ENCODE data around the gene MTMR2.

Gene MTMR2

DNA sequence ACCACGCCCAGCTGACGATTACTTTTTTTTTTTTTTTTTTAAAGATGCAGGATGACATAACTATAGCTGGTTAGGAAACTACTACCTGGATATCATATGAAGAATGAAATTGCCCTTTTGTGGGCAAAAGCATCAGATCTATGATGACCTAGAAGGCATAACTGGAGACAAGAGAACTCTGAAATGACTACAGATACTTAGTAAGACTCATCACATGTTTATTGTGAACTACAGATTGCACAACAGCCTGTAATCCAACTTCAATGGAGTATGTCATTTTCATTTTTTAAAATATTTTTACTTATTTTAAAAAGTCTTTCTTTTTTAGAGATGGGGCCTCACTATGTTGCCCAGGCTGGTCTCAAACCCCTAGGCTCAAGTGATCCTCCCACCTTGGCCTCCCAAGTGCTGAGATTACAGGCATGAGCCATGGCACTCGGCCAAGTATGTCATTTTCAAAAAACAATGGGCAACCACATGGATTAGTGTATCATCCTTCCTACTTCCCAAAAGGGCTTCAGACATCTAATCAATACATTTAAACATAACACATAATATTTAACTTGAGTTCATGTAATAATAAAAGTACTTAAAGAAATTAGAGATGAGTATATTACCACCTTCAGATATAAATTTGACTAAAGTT lies 3.3 kb downstream of the MTMR2 start:
- no peak overlapping the region for H3K4me3 ChIP-seq (ENCODE audit: control insufficient read depth in 1 of 7, extremely low read depth in 1 of 7, insufficient read depth in 4 of 7, low read depth in 2 of 7, low read length in 6 of 7)
- no peaks in the 10 kb centered on the region for H3K27me3 ChIP-seq (replicated peaks in 2 of 5; ENCODE audit: control insufficient read depth in 4 of 5, insufficient read depth in 5 of 5, low read length in 4 of 5)
- ChIA-PET CTCF (no interaction called here), POLR2A (no interaction called here)
- peaks cover 13 to 27% (median 17%) of the 10 kb centered on the region in 4 experiments for H3K4me1 ChIP-seq (ENCODE audit: control extremely low read depth in 1 of 4, control insufficient read depth in 4 of 4, insufficient read depth in 4 of 4, low read length in 3 of 4)
- no peaks in the 10 kb centered on the region for H3K9me3 ChIP-seq (ENCODE audit: control extremely low read depth in 1 of 5, control insufficient read depth in 4 of 5, insufficient read depth in 2 of 5, low read depth in 1 of 5, low read length in 4 of 5)
- DNase-seq, result no peak
- no peaks in the 10 kb centered on the region for H3K36me3 ChIP-seq (ENCODE audit: control insufficient read depth in 4 of 4, insufficient read depth in 4 of 4, low read length in 3 of 4)
- no peak overlapping the region for H3K27ac ChIP-seq (ENCODE audit: insufficient read depth in 1 of 2, low read depth in 1 of 2, low read length in 2 of 2, poor library complexity in 1 of 2, severe bottlenecking in 2 of 2)
- no CpG with 5 or more reads among the region's 3 CpGs for WGBS (ENCODE audit: insufficient coverage)

GRCh38 chr11:95919514-95919913 lies 4.4 kb downstream of the MTMR2 start:
- POLR2A ChIA-PET, result no interaction called here

GRCh38 chr11:95918720-95919119 lies 5.2 kb downstream of the MTMR2 start:
- H3K4me3 ChIP-seq (ENCODE audit: control insufficient read depth in 1 of 7, extremely low read depth in 1 of 7, insufficient read depth in 4 of 7, low read depth in 2 of 7, low read length in 6 of 7), result no peak overlapping the region
- H3K4me1 ChIP-seq (ENCODE audit: control extremely low read depth in 1 of 4, control insufficient read depth in 4 of 4, insufficient read depth in 4 of 4, low read length in 3 of 4), result peaks cover 5 to 14% (median 8%) of the 10 kb centered on the region in 4 experiments
- POLR2A ChIA-PET, result no interaction called here
- no peaks in the 10 kb centered on the region for H3K27me3 ChIP-seq (replicated peaks in 2 of 5; ENCODE audit: control insufficient read depth in 4 of 5, insufficient read depth in 5 of 5, low read length in 4 of 5)
- H3K36me3 ChIP-seq (ENCODE audit: control insufficient read depth in 4 of 4, insufficient read depth in 4 of 4, low read length in 3 of 4), result no peaks in the 10 kb centered on the region
- H3K27ac ChIP-seq (ENCODE audit: insufficient read depth in 1 of 2, low read depth in 1 of 2, low read length in 2 of 2, poor library complexity in 1 of 2, severe bottlenecking in 2 of 2), result no peak overlapping the region
- CTCF ChIA-PET, result no interaction called here
- DNase-seq, result no peak
- 100% methylated on average over 3 of the region's 3 CpGs for WGBS (ENCODE audit: insufficient coverage)
- no peaks in the 10 kb centered on the region for H3K9me3 ChIP-seq (ENCODE audit: control extremely low read depth in 1 of 5, control insufficient read depth in 4 of 5, insufficient read depth in 2 of 5, low read depth in 1 of 5, low read length in 4 of 5)

More at GRCh38 chr11:95919514-95919913, 4.4 kb downstream of the MTMR2 start:
- Histone ChIP-seq H3K36me3 (ENCODE audit: control insufficient read depth in 4 of 4, insufficient read depth in 4 of 4, low read length in 3 of 4) (no peaks in the 10 kb centered on the region), H3K4me1 (ENCODE audit: control extremely low read depth in 1 of 4, control insufficient read depth in 4 of 4, insufficient read depth in 4 of 4, low read length in 3 of 4) (peaks cover 8 to 18% (median 11%) of the 10 kb centered on the region in 4 experiments), H3K27me3 (replicated peaks in 2 of 5; ENCODE audit: control insufficient read depth in 4 of 5, insufficient read depth in 5 of 5, low read length in 4 of 5) (no peaks in the 10 kb centered on the region), H3K4me3 (ENCODE audit: control insufficient read depth in 1 of 7, extremely low read depth in 1 of 7, insufficient read depth in 4 of 7, low read depth in 2 of 7, low read length in 6 of 7) (no peak overlapping the region), H3K27ac (ENCODE audit: insufficient read depth in 1 of 2, low read depth in 1 of 2, low read length in 2 of 2, poor library complexity in 1 of 2, severe bottlenecking in 2 of 2) (no peak overlapping the region), H3K9me3 (ENCODE audit: control extremely low read depth in 1 of 5, control insufficient read depth in 4 of 5, insufficient read depth in 2 of 5, low read depth in 1 of 5, low read length in 4 of 5) (no peaks in the 10 kb centered on the region)
- DNase-seq, result no peak
- WGBS (ENCODE audit: insufficient coverage), result no CpG with 5 or more reads among the region's 3 CpGs
- CTCF ChIA-PET, result no interaction called here

GRCh38 chr11:95918056-95918455 lies 5.9 kb downstream of the MTMR2 start:
- Histone ChIP-seq H3K27ac (ENCODE audit: insufficient read depth in 1 of 2, low read depth in 1 of 2, low read length in 2 of 2, poor library complexity in 1 of 2, severe bottlenecking in 2 of 2) (no peak overlapping the region), H3K4me1 (ENCODE audit: control extremely low read depth in 1 of 4, control insufficient read depth in 4 of 4, insufficient read depth in 4 of 4, low read length in 3 of 4) (peaks cover 5 to 13% (median 7%) of the 10 kb centered on the region in 4 experiments), H3K9me3 (ENCODE audit: control extremely low read depth in 1 of 5, control insufficient read depth in 4 of 5, insufficient read depth in 2 of 5, low read depth in 1 of 5, low read length in 4 of 5) (no peaks in the 10 kb centered on the region), H3K27me3 (replicated peaks in 2 of 5; ENCODE audit: control insufficient read depth in 4 of 5, insufficient read depth in 5 of 5, low read length in 4 of 5) (no peaks in the 10 kb centered on the region), H3K4me3 (ENCODE audit: control insufficient read depth in 1 of 7, extremely low read depth in 1 of 7, insufficient read depth in 4 of 7, low read depth in 2 of 7, low read length in 6 of 7) (no peak overlapping the region), H3K36me3 (ENCODE audit: control insufficient read depth in 4 of 4, insufficient read depth in 4 of 4, low read length in 3 of 4) (no peaks in the 10 kb centered on the region)
- POLR2A ChIA-PET, result no interaction called here
- CTCF ChIA-PET, result no interaction called here
- 100% methylated on average over 1 of the region's 2 CpGs for WGBS (ENCODE audit: insufficient coverage)
- no peak for DNase-seq

DNA sequence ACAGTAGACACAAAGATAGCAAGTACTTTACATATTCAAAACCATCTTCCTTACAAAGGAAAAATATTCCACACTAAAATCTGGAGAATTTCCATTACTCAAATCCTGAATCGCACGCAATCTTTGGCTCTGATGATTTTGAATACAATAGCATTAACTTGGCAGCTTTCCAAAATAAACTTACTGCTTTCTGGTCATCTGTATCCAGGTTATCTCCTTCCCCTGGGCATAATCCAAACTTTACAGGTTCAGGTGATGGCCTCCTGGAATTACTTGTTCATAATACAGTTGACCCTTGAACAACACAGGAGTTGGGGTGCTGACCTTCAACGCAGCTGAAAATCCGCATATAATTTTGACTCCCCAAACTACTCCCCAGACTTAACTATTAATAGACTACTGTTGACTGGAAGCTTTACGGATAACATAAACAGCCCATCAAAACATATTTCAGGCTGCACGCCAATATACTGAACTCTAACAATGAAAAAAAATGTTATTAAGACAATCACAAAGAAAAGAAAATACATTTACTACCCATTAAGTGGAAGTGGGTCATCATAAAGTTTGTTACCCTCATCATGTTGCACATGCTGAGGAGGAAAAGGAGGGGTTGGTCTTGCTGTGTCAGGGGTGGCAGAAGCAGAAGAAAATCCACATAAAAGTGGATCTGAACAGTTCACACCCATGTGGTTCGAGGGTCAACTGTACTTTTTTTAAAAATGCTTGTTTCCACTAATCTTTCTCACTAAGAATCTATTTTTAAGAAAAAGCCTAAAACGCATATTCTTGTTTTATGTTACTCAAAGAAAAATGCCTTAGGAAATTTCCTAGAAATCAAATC lies 6.5 kb downstream of the MTMR2 start:
- Histone ChIP-seq H3K27ac (ENCODE audit: insufficient read depth in 1 of 2, low read depth in 1 of 2, low read length in 2 of 2, poor library complexity in 1 of 2, severe bottlenecking in 2 of 2) (no peak overlapping the region), H3K4me3 (ENCODE audit: control insufficient read depth in 1 of 7, extremely low read depth in 1 of 7, insufficient read depth in 4 of 7, low read depth in 2 of 7, low read length in 6 of 7) (no peak overlapping the region), H3K4me1 (ENCODE audit: control extremely low read depth in 1 of 4, control insufficient read depth in 4 of 4, insufficient read depth in 4 of 4, low read length in 3 of 4) (peaks cover 0 to 9% (median 5%) of the 10 kb centered on the region in 4 experiments), H3K9me3 (ENCODE audit: control extremely low read depth in 1 of 5, control insufficient read depth in 4 of 5, insufficient read depth in 2 of 5, low read depth in 1 of 5, low read length in 4 of 5) (no peaks in the 10 kb centered on the region), H3K36me3 (ENCODE audit: control insufficient read depth in 4 of 4, insufficient read depth in 4 of 4, low read length in 3 of 4) (no peaks in the 10 kb centered on the region), H3K27me3 (replicated peaks in 2 of 5; ENCODE audit: control insufficient read depth in 4 of 5, insufficient read depth in 5 of 5, low read length in 4 of 5) (no peaks in the 10 kb centered on the region)
- POLR2A ChIA-PET, result no interaction called here
- CTCF ChIA-PET, result no interaction called here
- WGBS (ENCODE audit: insufficient coverage), result 97% methylated on average over 6 of the region's 8 CpGs
- no peak for DNase-seq

- WGBS (ENCODE audit: insufficient coverage), result no CpG with 5 or more reads among the region's 2 CpGs
- ChIA-PET POLR2A (no interaction called here), CTCF (interaction anchor here (1.3 kb wide), 1 partner anchor 9 kb away, joined by 4 read pairs; no protein-coding TSS in a partner anchor)
- no peak overlapping the region for H3K27ac ChIP-seq (ENCODE audit: insufficient read depth in 1 of 2, low read depth in 1 of 2, low read length in 2 of 2, poor library complexity in 1 of 2, severe bottlenecking in 2 of 2)
- no peaks in the 10 kb centered on the region for H3K9me3 ChIP-seq (ENCODE audit: control extremely low read depth in 1 of 5, control insufficient read depth in 4 of 5, insufficient read depth in 2 of 5, low read depth in 1 of 5, low read length in 4 of 5)
- H3K4me3 ChIP-seq (ENCODE audit: control insufficient read depth in 1 of 7, extremely low read depth in 1 of 7, insufficient read depth in 4 of 7, low read depth in 2 of 7, low read length in 6 of 7), result no peak overlapping the region
- H3K36me3 ChIP-seq (ENCODE audit: control insufficient read depth in 4 of 4, insufficient read depth in 4 of 4, low read length in 3 of 4), result no peaks in the 10 kb centered on the region
- no peak for DNase-seq
- H3K27me3 ChIP-seq (replicated peaks in 2 of 5; ENCODE audit: control insufficient read depth in 4 of 5, insufficient read depth in 5 of 5, low read length in 4 of 5), result no peaks in the 10 kb centered on the region
- H3K4me1 ChIP-seq (ENCODE audit: control extremely low read depth in 1 of 4, control insufficient read depth in 4 of 4, insufficient read depth in 4 of 4, low read length in 3 of 4), result peaks cover 0 to 5% (median 2%) of the 10 kb centered on the region in 4 experiments
These were observed 7.9 kb downstream of the MTMR2 start for GRCh38 chr11:95916049-95916448.

DNA sequence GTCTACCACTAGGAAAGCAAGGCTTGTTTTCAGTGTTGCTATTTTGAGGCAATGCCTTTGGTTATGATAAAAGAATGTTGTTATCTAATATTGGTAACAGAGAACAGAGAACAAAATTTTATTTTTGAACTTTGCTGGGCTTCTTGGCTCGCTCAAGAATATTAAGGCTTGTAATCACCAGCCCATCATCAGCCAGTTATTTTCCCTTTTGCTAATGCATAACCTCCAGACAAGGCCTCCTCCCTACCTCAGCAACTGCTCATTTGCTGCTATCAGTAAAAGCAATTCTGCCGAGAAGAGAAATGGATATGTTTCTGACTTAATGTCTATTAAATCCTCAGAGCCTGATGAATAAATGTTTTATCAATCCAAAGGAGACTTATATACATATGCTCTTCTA lies 8.9 kb downstream of the MTMR2 start:
- H3K27ac ChIP-seq (ENCODE audit: insufficient read depth in 1 of 2, low read depth in 1 of 2, low read length in 2 of 2, poor library complexity in 1 of 2, severe bottlenecking in 2 of 2), result no peak overlapping the region
- POLR2A ChIA-PET, result no interaction called here
- CTCF ChIA-PET, result no interaction called here
- no peak for DNase-seq
- no peaks in the 10 kb centered on the region for H3K9me3 ChIP-seq (ENCODE audit: control extremely low read depth in 1 of 5, control insufficient read depth in 4 of 5, insufficient read depth in 2 of 5, low read depth in 1 of 5, low read length in 4 of 5)
- H3K4me1 ChIP-seq (ENCODE audit: control extremely low read depth in 1 of 4, control insufficient read depth in 4 of 4, insufficient read depth in 4 of 4, low read length in 3 of 4), result peaks cover 0 to 5% (median 2%) of the 10 kb centered on the region in 4 experiments
- H3K4me3 ChIP-seq (ENCODE audit: control insufficient read depth in 1 of 7, extremely low read depth in 1 of 7, insufficient read depth in 4 of 7, low read depth in 2 of 7, low read length in 6 of 7), result no peak overlapping the region
- no peaks in the 10 kb centered on the region for H3K27me3 ChIP-seq (replicated peaks in 2 of 5; ENCODE audit: control insufficient read depth in 4 of 5, insufficient read depth in 5 of 5, low read length in 4 of 5)
- H3K36me3 ChIP-seq (ENCODE audit: control insufficient read depth in 4 of 4, insufficient read depth in 4 of 4, low read length in 3 of 4), result no peaks in the 10 kb centered on the region
- 100% methylated on average over 1 of the region's 2 CpGs for WGBS (ENCODE audit: insufficient coverage)
